Fibroblast of pulmonary artery (primary cell): ENCODE results near the gene RBM14.

Source experiments
- DNase-seq: peaks from one replicate; pipeline ENCODE4 v3.0.0-alpha.2; 2010; ENCODE audit warnings: low read depth
- H3K4me3 ChIP-seq: replicated peaks from 2 replicates; pipeline ENCODE4 v1.5.1; 2011; ENCODE audit warnings: low read depth, mild to moderate bottlenecking, control low read depth, low read length, moderate library complexity
- CTCF ChIP-seq: IDR thresholded peaks from 2 replicates; pipeline ENCODE4 v1.5.1; 2011; ENCODE audit warnings: mild to moderate bottlenecking, control low read depth, low read length, inconsistent platforms; ENCODE audit errors: missing control alignments

RBM14 gene

GRCh38 chr11:66614073-66614472, 2.4 kb upstream of the RBM14 start:
- TF ChIP-seq CTCF: no peak
- DNase-seq: no peak
- no peak overlapping the region for H3K4me3 ChIP-seq

GRCh38 chr11:66617155-66617834, 865 bp downstream of the RBM14 start:
- TF ChIP-seq CTCF: no peak
- DNase-seq: peak; percentile 57
- H3K4me3 ChIP-seq: peak overlapping the region; percentile 81

GRCh38 chr11:66619080-66619554, 2.7 kb downstream of the RBM14 start:
- DNase-seq: peak; percentile 88
- peak overlapping the region; percentile 81 for H3K4me3 ChIP-seq

GRCh38 chr11:66624450-66624849, 8.0 kb downstream of the RBM14 start:
- no peak for DNase-seq
- TF ChIP-seq CTCF: no peak
- H3K4me3 ChIP-seq: no peak overlapping the region

More at GRCh38 chr11:66619080-66619554, 2.7 kb downstream of the RBM14 start:
- no peak for TF ChIP-seq CTCF

GRCh38 chr11:66625041-66625751, 8.8 kb downstream of the RBM14 start:
- no peak for TF ChIP-seq CTCF
- H3K4me3 ChIP-seq: no peak overlapping the region
- DNase-seq: no peak

- H3K4me3 ChIP-seq: no peak overlapping the region
- no peak for DNase-seq
- TF ChIP-seq CTCF: no peak
These were observed 9.3 kb downstream of the RBM14 start for GRCh38 chr11:66625752-66626149.
